ENCODE measurements around the gene COL19A1.

Gene COL19A1

GRCh38 chr6:70072540-70073179, 206.3 kb downstream of the COL19A1 start:
- no peaks in the 10 kb centered on the region for H3K4me1 ChIP-seq (ENCODE audit: control insufficient read depth in 1 of 2, insufficient read depth in 1 of 2, low read depth in 1 of 2, low read length in 1 of 2)
- no peaks in the 10 kb centered on the region for H3K27me3 ChIP-seq
- no peaks in the 10 kb centered on the region for H3K9me3 ChIP-seq
- no peak overlapping the region for H3K27ac ChIP-seq
- no peaks in the 10 kb centered on the region for H3K36me3 ChIP-seq
- no peak for TF ChIP-seq CTCF (IDR thresholded peaks at IDR 0.05)
- H3K4me3 ChIP-seq (ENCODE audit: low read depth in 1 of 2, low read length in 1 of 2): no peak overlapping the region

GRCh38 chr6:70073637-70074036, 207.3 kb downstream of the COL19A1 start:
- no peak for TF ChIP-seq CTCF (IDR thresholded peaks at IDR 0.05)
- no peaks in the 10 kb centered on the region for H3K27me3 ChIP-seq
- no peaks in the 10 kb centered on the region for H3K4me1 ChIP-seq (ENCODE audit: control insufficient read depth in 1 of 2, insufficient read depth in 1 of 2, low read depth in 1 of 2, low read length in 1 of 2)
- no peaks in the 10 kb centered on the region for H3K9me3 ChIP-seq
- H3K36me3 ChIP-seq: no peaks in the 10 kb centered on the region
- H3K27ac ChIP-seq: no peak overlapping the region
- H3K4me3 ChIP-seq (ENCODE audit: low read depth in 1 of 2, low read length in 1 of 2): no peak overlapping the region

- Histone ChIP-seq H3K4me1 (ENCODE audit: control insufficient read depth in 1 of 2, insufficient read depth in 1 of 2, low read depth in 1 of 2, low read length in 1 of 2) (no peaks in the 10 kb centered on the region), H3K9me3 (no peaks in the 10 kb centered on the region), H3K4me3 (ENCODE audit: low read depth in 1 of 2, low read length in 1 of 2) (no peak overlapping the region), H3K36me3 (no peaks in the 10 kb centered on the region), H3K27ac (no peak overlapping the region), H3K27me3 (no peaks in the 10 kb centered on the region)
- no peak for TF ChIP-seq CTCF (IDR thresholded peaks at IDR 0.05)
Observed at GRCh38 chr6:70079241-70079640, 212.9 kb downstream of the COL19A1 start.

- Histone ChIP-seq H3K4me1 (ENCODE audit: control insufficient read depth in 1 of 2, insufficient read depth in 1 of 2, low read depth in 1 of 2, low read length in 1 of 2) (no peaks in the 10 kb centered on the region), H3K27ac (no peak overlapping the region), H3K36me3 (no peaks in the 10 kb centered on the region), H3K9me3 (no peaks in the 10 kb centered on the region), H3K27me3 (no peaks in the 10 kb centered on the region), H3K4me3 (ENCODE audit: low read depth in 1 of 2, low read length in 1 of 2) (no peak overlapping the region)
- TF ChIP-seq CTCF (IDR thresholded peaks at IDR 0.05): no peak
Observed at GRCh38 chr6:70080443-70081070, 214.2 kb downstream of the COL19A1 start.

- H3K27ac ChIP-seq: no peak overlapping the region
- no peak for TF ChIP-seq CTCF (IDR thresholded peaks at IDR 0.05)
Observed at GRCh38 chr6:70082830-70083229, 216.5 kb downstream of the COL19A1 start.

More at GRCh38 chr6:70082830-70083229, 216.5 kb downstream of the COL19A1 start:
- Histone ChIP-seq H3K36me3 (no peaks in the 10 kb centered on the region), H3K4me3 (ENCODE audit: low read depth in 1 of 2, low read length in 1 of 2) (no peak overlapping the region), H3K27me3 (no peaks in the 10 kb centered on the region), H3K9me3 (no peaks in the 10 kb centered on the region), H3K4me1 (ENCODE audit: control insufficient read depth in 1 of 2, insufficient read depth in 1 of 2, low read depth in 1 of 2, low read length in 1 of 2) (no peaks in the 10 kb centered on the region)
